GM23248 (cell line): ENCODE results near the gene EID2B. TPM values are rescaled to one million over a fixed set of nuclear protein-coding genes. Genes with fewer than 3 reads are reported as not detected.

Experiments
- DNase-seq: peaks from one replicate; pipeline ENCODE4 v3.0.0-alpha.2; 2015
- H2AFZ ChIP-seq: fragments of 200-600 bp; sonication (generic); 2 replicates; pipeline ENCODE4 v1.6.1; 2016; ENCODE audit warnings: antibody characterized with exemption
- H3F3A ChIP-seq: fragments of 200-600 bp; sonication (generic); 2 replicates; pipeline ENCODE4 v1.6.1; 2016; ENCODE audit warnings: mild to moderate bottlenecking, antibody characterized with exemption, mixed run types; ENCODE audit not compliant: insufficient read depth
- H3K27ac ChIP-seq: fragments of 200-600 bp; sonication (generic); 2 replicates; pipeline ENCODE4 v1.5.1; 2016; ENCODE audit warnings: mild to moderate bottlenecking
- H3K27me3 ChIP-seq: fragments of 200-600 bp; sonication (generic); replicated peaks from 2 replicates; pipeline ENCODE4 v1.6.1; 2016; ENCODE audit warnings: mild to moderate bottlenecking; ENCODE audit not compliant: insufficient read depth
- H3K36me3 ChIP-seq: fragments of 200-600 bp; sonication (generic); 2 replicates; pipeline ENCODE4 v1.6.1; 2016; ENCODE audit warnings: low read depth, mild to moderate bottlenecking
- H3K4me1 ChIP-seq: fragments of 200-600 bp; sonication (generic); 2 replicates; pipeline ENCODE4 v1.6.1; 2016; ENCODE audit warnings: mild to moderate bottlenecking; ENCODE audit not compliant: insufficient read depth
- H3K4me2 ChIP-seq: fragments of 200-600 bp; sonication (generic); one replicate; pipeline ENCODE4 v1.6.1; 2016; ENCODE audit warnings: mild to moderate bottlenecking; ENCODE audit not compliant: unreplicated experiment
- H3K4me3 ChIP-seq: fragments of 200-600 bp; sonication (generic); 2 replicates; pipeline ENCODE4 v1.5.1; 2016; ENCODE audit warnings: mild to moderate bottlenecking
- H3K79me2 ChIP-seq: fragments of 200-600 bp; sonication (generic); 2 replicates; pipeline ENCODE4 v1.6.1; 2016; ENCODE audit warnings: mild to moderate bottlenecking; ENCODE audit not compliant: insufficient read depth
- H3K9ac ChIP-seq: fragments of 200-600 bp; sonication (generic); 2 replicates; pipeline ENCODE4 v1.6.1; 2016; ENCODE audit warnings: mild to moderate bottlenecking
- H3K9me2 ChIP-seq: fragments of 200-600 bp; sonication (generic); 2 replicates; pipeline ENCODE4 v1.6.1; 2016; ENCODE audit warnings: mixed run types, mild to moderate bottlenecking, moderate library complexity; ENCODE audit not compliant: insufficient read depth
- H3K9me3 ChIP-seq: fragments of 200-600 bp; sonication (generic); one replicate; pipeline ENCODE4 v1.6.1; 2017; ENCODE audit warnings: low read depth
- H4K20me1 ChIP-seq: fragments of 200-600 bp; sonication (generic); 2 replicates; pipeline ENCODE4 v1.6.0; 2016; ENCODE audit not compliant: insufficient read depth
- EZH2 ChIP-seq: fragments of 200-600 bp; sonication (generic); IDR thresholded peaks from 2 replicates; pipeline ENCODE4 v1.6.1; 2018; ENCODE audit warnings: antibody characterized with exemption, mild to moderate bottlenecking; ENCODE audit not compliant: insufficient read depth, poor library complexity, severe bottlenecking
- EZH2phosphoT487 ChIP-seq: fragments of 200-600 bp; sonication (generic); IDR thresholded peaks from 2 replicates; pipeline ENCODE4 v1.6.1; 2018; ENCODE audit warnings: antibody characterized with exemption, moderate library complexity, mild to moderate bottlenecking, low read depth; ENCODE audit not compliant: insufficient read depth
- WGBS, 2 experiments: methylation state at CpG; one replicate each; pipeline ENCODE4 v1.1.6; 2015 to 2017; ENCODE audit warnings: low lambda C conversion rate in 2 of 2, low coverage in 1 of 2; ENCODE audit errors: missing lambda C conversion rate in 2 of 2; 5-methylcytosine and 5-hydroxymethylcytosine counted together
- in situ Hi-C: fragments of 300-500 bp; cut with MboI; formaldehyde crosslinking; loops from 2 replicates; pipeline ENCODE4 v1.15.0; 2020
- polyA plus RNA-seq: library from polyadenylated mRNA; unstranded; fragments of >200 nt; fragmentation: Nextera tagmentation; extraction: Ambion mirVana; gene quantifications from 2 replicates; pipeline ENCODE4 v1.2.1, GENCODE V29; 2016
- total RNA-seq: library from RNA; depleted of rRNA; stranded (reverse); fragments of >200 nt; shearing (Covaris generic); gene quantifications from 2 replicates; pipeline ENCODE4 v1.2.3, GENCODE V29; 2014

EID2B gene
- total and polyA plus RNA-seq, 2 experiments from 2014 or later = 3.2 to 3.4 TPM

- peaks cover 7% of the 10 kb centered on the region; the same call in 1 of the 2 replicates for H3F3A ChIP-seq
- peak overlapping the region; percentile 74 for H3K4me2 ChIP-seq
- H2AFZ ChIP-seq = peak overlapping the region; percentile 87
- H3K27ac ChIP-seq = no peak overlapping the region
- H3K79me2 ChIP-seq = peaks cover 24% of the 10 kb centered on the region
- no peaks in the 10 kb centered on the region for H4K20me1 ChIP-seq
- H3K9me3 ChIP-seq = no peaks in the 10 kb centered on the region
- peaks cover 8% of the 10 kb centered on the region for H3K4me1 ChIP-seq
- H3K27me3 ChIP-seq = no peaks in the 10 kb centered on the region
- H3K36me3 ChIP-seq = no peaks in the 10 kb centered on the region
- in situ Hi-C loops = no loop called here
- no peaks in the 10 kb centered on the region for H3K9me2 ChIP-seq
- H3K4me3 ChIP-seq = peak overlapping the region; percentile 89
- WGBS, 2 experiments = 9% methylated on average over 10 of the region's 10 CpGs
- no peak for TF ChIP-seq EZH2phosphoT487
- H3K9ac ChIP-seq = peak overlapping the region; percentile 26; the same call in 1 of the 2 replicates
- DNase-seq = no peak
These were observed 7.7 kb upstream of the EID2B start for GRCh38 chr19:39540333-39540673.

- Histone ChIP-seq H3F3A (peaks cover 7% of the 10 kb centered on the region; the same call in 1 of the 2 replicates), H3K9ac (peak within 1 kb of the TSS; percentile 84), H3K27ac (peak within 1 kb of the TSS; percentile 76), H3K79me2 (peaks cover 24% of the 10 kb centered on the region), H3K4me2 (peak within 1 kb of the TSS; percentile 95), H3K36me3 (no peaks in the 10 kb centered on the region), H3K9me3 (no peaks in the 10 kb centered on the region), H3K9me2 (no peaks in the 10 kb centered on the region), H2AFZ (peak within 1 kb of the TSS; percentile 87), H3K4me3 (peak within 1 kb of the TSS; percentile 89), H3K27me3 (no peaks in the 10 kb centered on the region), H3K4me1 (peaks cover 8% of the 10 kb centered on the region), H4K20me1 (no peaks in the 10 kb centered on the region)
- WGBS, 2 experiments = 0 to 2% methylated on average over 67 to 72 of the region's 84 CpGs
- in situ Hi-C loops = no loop called here
- TF ChIP-seq EZH2 = no peak
- no peak for TF ChIP-seq EZH2phosphoT487
- peak; percentile 98 for DNase-seq
These were observed 7.1 kb upstream of the EID2B start, which contains the start of gene EID2 for GRCh38 chr19:39539518-39540332. TSS of gene EID2 (minus strand) at chr19:39540161. CDS start at chr19:39540079, 82 bp downstream.

- Histone ChIP-seq H4K20me1 (no peaks in the 10 kb centered on the region), H3K27ac (peak overlapping the region; percentile 76), H3K4me1 (peaks cover 8% of the 10 kb centered on the region), H3K4me3 (peak overlapping the region; percentile 89), H3K36me3 (no peaks in the 10 kb centered on the region), H3K9me2 (no peaks in the 10 kb centered on the region), H3F3A (peaks cover 7% of the 10 kb centered on the region; the same call in 1 of the 2 replicates), H3K79me2 (peaks cover 24% of the 10 kb centered on the region), H3K9me3 (no peaks in the 10 kb centered on the region), H3K4me2 (peak overlapping the region; percentile 95), H3K27me3 (no peaks in the 10 kb centered on the region), H2AFZ (peak overlapping the region; percentile 87), H3K9ac (peak overlapping the region; percentile 84)
- WGBS, 2 experiments = 1% methylated on average over 10 of the region's 10 CpGs
- TF ChIP-seq EZH2phosphoT487 = no peak
- TF ChIP-seq EZH2 = no peak
- in situ Hi-C loops = no loop called here
- DNase-seq = no peak
These were observed 6.5 kb upstream of the EID2B start for GRCh38 chr19:39539165-39539517.

- Histone ChIP-seq H2AFZ (no peak overlapping the region), H3K9me3 (no peaks in the 10 kb centered on the region), H3F3A (peaks cover 1% of the 10 kb centered on the region; the same call in 1 of the 2 replicates), H3K27me3 (no peaks in the 10 kb centered on the region), H3K36me3 (no peaks in the 10 kb centered on the region), H3K9me2 (no peaks in the 10 kb centered on the region), H4K20me1 (no peaks in the 10 kb centered on the region), H3K79me2 (peaks cover 55% of the 10 kb centered on the region), H3K4me1 (peaks cover 20% of the 10 kb centered on the region), H3K27ac (no peak overlapping the region), H3K9ac (no peak overlapping the region), H3K4me2 (no peak overlapping the region), H3K4me3 (no peak overlapping the region)
- DNase-seq = no peak
- in situ Hi-C loops = no loop called here
- 44 to 48% methylated on average over 3 of the region's 3 CpGs for WGBS, 2 experiments
- TF ChIP-seq EZH2phosphoT487 (no peak), EZH2 (no peak)
These were observed 1.1 kb upstream of the EID2B start for GRCh38 chr19:39533791-39534190.
